Hepatocyte (in vitro differentiated cells): ENCODE data around the gene SAMD7. TPM values are rescaled to one million over a fixed set of nuclear protein-coding genes. Genes with fewer than 3 reads are reported as not detected.

Experiments
- DNase-seq: peaks from one replicate; pipeline ENCODE4 v3.0.0-alpha.2; 2016; ENCODE audit warnings: low spot score
- H2AFZ ChIP-seq: fragments of 200-600 bp; sonication (generic); 2 replicates; pipeline ENCODE4 v1.6.0; 2016; ENCODE audit warnings: antibody characterized with exemption, mild to moderate bottlenecking
- H3K27ac ChIP-seq: fragments of 200-600 bp; sonication (generic); 2 replicates; pipeline ENCODE4 v1.5.1; 2016; ENCODE audit warnings: mild to moderate bottlenecking
- H3K27me3 ChIP-seq: fragments of 200-600 bp; sonication (generic); 2 replicates; pipeline ENCODE4 v1.6.1; 2016
- H3K36me3 ChIP-seq: fragments of 200-600 bp; sonication (generic); replicated peaks from 2 replicates; pipeline ENCODE4 v1.5.1; 2016; ENCODE audit warnings: low read depth; ENCODE audit not compliant: insufficient read depth
- H3K4me1 ChIP-seq: fragments of 200-600 bp; sonication (generic); 2 replicates; pipeline ENCODE4 v1.5.1; 2016; ENCODE audit warnings: mild to moderate bottlenecking, moderate library complexity; ENCODE audit not compliant: insufficient read depth
- H3K4me2 ChIP-seq: fragments of 200-600 bp; sonication (generic); 2 replicates; pipeline ENCODE4 v1.6.0; 2016
- H3K4me3 ChIP-seq: fragments of 200-600 bp; sonication (generic); 2 replicates; pipeline ENCODE4 v1.5.1; 2016; ENCODE audit warnings: mild to moderate bottlenecking
- H3K79me2 ChIP-seq: fragments of 200-600 bp; sonication (generic); 2 replicates; pipeline ENCODE4 v1.6.0; 2017; ENCODE audit warnings: mild to moderate bottlenecking
- H3K9me2 ChIP-seq: fragments of 200-600 bp; sonication (generic); replicated peaks from 2 replicates; pipeline ENCODE4 v1.6.0; 2017; ENCODE audit warnings: mild to moderate bottlenecking; ENCODE audit not compliant: insufficient read depth
- H3K9me3 ChIP-seq: fragments of 200-600 bp; sonication (generic); 2 replicates; pipeline ENCODE4 v1.5.1; 2016; ENCODE audit warnings: low read depth, mild to moderate bottlenecking
- H4K20me1 ChIP-seq: fragments of 200-600 bp; sonication (generic); 2 replicates; pipeline ENCODE4 v1.6.0; 2016; ENCODE audit warnings: mild to moderate bottlenecking; ENCODE audit not compliant: insufficient read depth, poor library complexity, severe bottlenecking
- CTCF ChIP-seq: fragments of 200-600 bp; sonication (generic); IDR thresholded peaks from 2 replicates; pipeline ENCODE4 v1.5.1; 2016; ENCODE audit warnings: antibody characterized with exemption, mild to moderate bottlenecking; ENCODE audit not compliant: poor library complexity
- EZH2 ChIP-seq: fragments of 200-600 bp; sonication (generic); IDR thresholded peaks from 2 replicates; pipeline ENCODE4 v1.6.1; 2016; ENCODE audit warnings: antibody characterized with exemption, mild to moderate bottlenecking, borderline replicate concordance
- EZH2phosphoT487 ChIP-seq: fragments of 200-600 bp; sonication (generic); IDR thresholded peaks from one replicate; pipeline ENCODE4 v1.6.1; 2018; ENCODE audit warnings: antibody characterized with exemption, mild to moderate bottlenecking, low read depth, moderate library complexity; ENCODE audit not compliant: unreplicated experiment, severe bottlenecking
- WGBS: methylation state at CpG from one replicate; pipeline ENCODE4 v1.1.6; 2016; ENCODE audit warnings: low lambda C conversion rate; ENCODE audit errors: missing lambda C conversion rate; 5-methylcytosine and 5-hydroxymethylcytosine counted together
- polyA plus RNA-seq: library from polyadenylated mRNA; unstranded; fragments of >200 nt; fragmentation: Nextera tagmentation; extraction: Ambion mirVana; gene quantifications from 2 replicates; pipeline ENCODE4 v1.2.1, GENCODE V29; 2016
- total RNA-seq: library from RNA; depleted of rRNA; stranded (reverse); fragments of >200 nt; gene quantifications from 2 replicates; pipeline ENCODE4 v1.2.3, GENCODE V29; 2014

The SAMD7 gene
- total and polyA plus RNA-seq, 2 experiments from 2014 or later = not detected

- Histone ChIP-seq H2AFZ (no peak overlapping the region), H3K4me1 (no peaks in the 10 kb centered on the region), H3K4me2 (no peak overlapping the region), H3K9me3 (no peaks in the 10 kb centered on the region), H3K27ac (no peak overlapping the region), H3K27me3 (no peaks in the 10 kb centered on the region), H3K79me2 (no peaks in the 10 kb centered on the region), H3K36me3 (no peaks in the 10 kb centered on the region), H4K20me1 (no peaks in the 10 kb centered on the region), H3K9me2 (no peaks in the 10 kb centered on the region), H3K4me3 (no peak overlapping the region)
- TF ChIP-seq EZH2 (no peak), EZH2phosphoT487 (no peak), CTCF (no peak)
- DNase-seq = no peak
- 100% methylated on average over 1 of the region's 1 CpG for WGBS
Observed at GRCh38 chr3:169897284-169897683, 14.1 kb upstream of the SAMD7 start.

DNA sequence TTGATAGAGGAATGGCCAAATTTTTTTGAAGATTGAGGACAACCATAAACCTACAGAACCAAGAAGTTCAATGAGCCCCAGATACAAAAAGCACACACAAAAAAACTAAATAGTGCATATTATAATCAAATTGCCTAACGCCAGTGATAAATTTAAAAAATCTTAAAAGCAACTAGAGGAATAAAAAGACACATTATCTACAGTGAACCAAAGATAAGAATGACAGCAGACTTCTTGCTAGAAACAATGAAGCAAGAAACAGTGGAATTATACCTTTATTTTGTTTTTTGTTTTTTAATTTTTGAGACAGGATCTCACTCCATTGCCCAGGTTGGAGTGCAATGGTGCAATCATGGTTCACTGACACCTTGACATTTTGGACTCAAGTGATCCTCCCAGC, 9.9 kb upstream of the SAMD7 start:
- Histone ChIP-seq H3K4me3 (no peak overlapping the region), H3K27ac (no peak overlapping the region), H3K27me3 (no peaks in the 10 kb centered on the region), H3K4me1 (no peaks in the 10 kb centered on the region), H3K9me3 (no peaks in the 10 kb centered on the region), H3K9me2 (no peaks in the 10 kb centered on the region), H3K36me3 (no peaks in the 10 kb centered on the region), H2AFZ (no peak overlapping the region), H3K4me2 (no peak overlapping the region), H3K79me2 (no peaks in the 10 kb centered on the region), H4K20me1 (no peaks in the 10 kb centered on the region)
- DNase-seq = no peak
- WGBS = 100% methylated on average over 1 of the region's 1 CpG
- TF ChIP-seq CTCF (no peak), EZH2 (no peak), EZH2phosphoT487 (no peak)

- Histone ChIP-seq H3K4me1 (no peaks in the 10 kb centered on the region), H3K4me3 (no peak overlapping the region), H2AFZ (no peak overlapping the region), H3K79me2 (no peaks in the 10 kb centered on the region), H3K9me2 (no peaks in the 10 kb centered on the region), H3K27me3 (no peaks in the 10 kb centered on the region), H3K9me3 (no peaks in the 10 kb centered on the region), H3K27ac (no peak overlapping the region), H3K4me2 (no peak overlapping the region), H4K20me1 (no peaks in the 10 kb centered on the region), H3K36me3 (no peaks in the 10 kb centered on the region)
- TF ChIP-seq CTCF = no peak
- TF ChIP-seq EZH2phosphoT487 = no peak
- DNase-seq = no peak
- 83% methylated on average over 6 of the region's 6 CpGs for WGBS
Observed at GRCh38 chr3:169905404-169905803, 6.0 kb upstream of the SAMD7 start.

GRCh38 chr3:169907476-169907875, 3.9 kb upstream of the SAMD7 start:
- Histone ChIP-seq H3K27ac (no peak overlapping the region), H4K20me1 (no peaks in the 10 kb centered on the region), H3K9me2 (no peaks in the 10 kb centered on the region), H3K9me3 (no peaks in the 10 kb centered on the region), H3K4me3 (no peak overlapping the region), H3K79me2 (no peaks in the 10 kb centered on the region), H3K27me3 (no peaks in the 10 kb centered on the region), H2AFZ (no peak overlapping the region), H3K4me2 (no peak overlapping the region), H3K36me3 (no peaks in the 10 kb centered on the region), H3K4me1 (no peaks in the 10 kb centered on the region)
- no peak for DNase-seq
- no peak for TF ChIP-seq EZH2phosphoT487
- no peak for TF ChIP-seq CTCF
- no peak for TF ChIP-seq EZH2
